ENCODE data around the gene TRNT1.

The TRNT1 gene

GRCh38 chr3:3085782-3086181, 41.0 kb upstream of the TRNT1 start:
- DNase-seq (ENCODE audit: low read depth), result no peak
- H3K4me3 ChIP-seq (ENCODE audit: low read depth, low read length), result no peak overlapping the region
- TF ChIP-seq POLR2A (IDR thresholded peaks at IDR 0.05; ENCODE audit: extremely low read depth, insufficient read length) (no peak), MYC (IDR thresholded peaks at IDR 0.05; ENCODE audit: low read depth, low read length) (no peak), CTCF (IDR thresholded peaks at IDR 0.05; ENCODE audit: low read depth, low read length) (no peak), MAX (IDR thresholded peaks at IDR 0.05; ENCODE audit: low read depth, low read length) (no peak)

DNA sequence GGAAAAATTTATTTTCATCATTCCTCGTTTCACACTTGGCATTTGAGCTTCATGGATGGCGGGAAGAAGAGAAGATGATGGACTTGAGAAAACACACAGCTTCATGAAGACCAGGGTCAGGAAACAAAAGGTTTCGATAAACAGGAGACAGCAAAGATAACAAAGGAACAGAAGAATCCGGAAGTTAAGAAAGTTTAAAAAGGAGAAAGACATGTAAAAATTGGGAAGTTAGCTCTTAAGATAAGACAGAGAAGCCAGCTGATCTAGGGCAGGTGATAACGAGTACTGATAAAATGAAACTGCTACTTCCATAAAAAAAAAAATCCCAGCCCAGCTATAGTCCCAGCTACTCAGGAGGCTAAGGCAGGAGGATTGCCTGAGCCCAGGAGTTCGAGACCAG, 40.5 kb upstream of the TRNT1 start:
- TF ChIP-seq CTCF (IDR thresholded peaks at IDR 0.05; ENCODE audit: low read depth, low read length), result no peak
- no peak for TF ChIP-seq MAX (IDR thresholded peaks at IDR 0.05; ENCODE audit: low read depth, low read length)
- no peak for TF ChIP-seq MYC (IDR thresholded peaks at IDR 0.05; ENCODE audit: low read depth, low read length)
- TF ChIP-seq POLR2A (IDR thresholded peaks at IDR 0.05; ENCODE audit: extremely low read depth, insufficient read length), result no peak
- no peak overlapping the region for H3K4me3 ChIP-seq (ENCODE audit: low read depth, low read length)
- peak; percentile 12 for DNase-seq (ENCODE audit: low read depth)

DNA sequence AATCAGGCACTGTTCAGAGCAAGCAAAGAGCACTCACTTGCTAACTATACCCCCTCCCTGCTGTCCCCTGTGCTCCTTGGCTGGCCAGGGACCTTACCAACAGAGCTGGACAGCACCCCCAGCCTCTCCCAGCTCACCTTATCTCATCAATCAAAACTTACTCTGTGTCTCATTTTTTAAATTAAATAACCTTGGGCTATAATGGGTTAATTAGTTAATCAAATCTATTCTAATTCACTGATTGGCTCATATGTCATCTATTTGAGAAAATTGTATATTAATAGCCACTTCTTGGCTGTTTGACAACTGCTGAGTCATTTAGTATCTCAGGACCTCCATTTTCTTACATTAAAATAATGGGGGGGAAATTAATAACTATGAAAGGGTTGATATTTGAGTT, 39.5 kb upstream of the TRNT1 start:
- no peak overlapping the region for H3K4me3 ChIP-seq (ENCODE audit: low read depth, low read length)
- TF ChIP-seq POLR2A (IDR thresholded peaks at IDR 0.05; ENCODE audit: extremely low read depth, insufficient read length) (no peak), CTCF (IDR thresholded peaks at IDR 0.05; ENCODE audit: low read depth, low read length) (no peak), MAX (IDR thresholded peaks at IDR 0.05; ENCODE audit: low read depth, low read length) (no peak), MYC (IDR thresholded peaks at IDR 0.05; ENCODE audit: low read depth, low read length) (no peak)
- no peak for DNase-seq (ENCODE audit: low read depth)

DNA sequence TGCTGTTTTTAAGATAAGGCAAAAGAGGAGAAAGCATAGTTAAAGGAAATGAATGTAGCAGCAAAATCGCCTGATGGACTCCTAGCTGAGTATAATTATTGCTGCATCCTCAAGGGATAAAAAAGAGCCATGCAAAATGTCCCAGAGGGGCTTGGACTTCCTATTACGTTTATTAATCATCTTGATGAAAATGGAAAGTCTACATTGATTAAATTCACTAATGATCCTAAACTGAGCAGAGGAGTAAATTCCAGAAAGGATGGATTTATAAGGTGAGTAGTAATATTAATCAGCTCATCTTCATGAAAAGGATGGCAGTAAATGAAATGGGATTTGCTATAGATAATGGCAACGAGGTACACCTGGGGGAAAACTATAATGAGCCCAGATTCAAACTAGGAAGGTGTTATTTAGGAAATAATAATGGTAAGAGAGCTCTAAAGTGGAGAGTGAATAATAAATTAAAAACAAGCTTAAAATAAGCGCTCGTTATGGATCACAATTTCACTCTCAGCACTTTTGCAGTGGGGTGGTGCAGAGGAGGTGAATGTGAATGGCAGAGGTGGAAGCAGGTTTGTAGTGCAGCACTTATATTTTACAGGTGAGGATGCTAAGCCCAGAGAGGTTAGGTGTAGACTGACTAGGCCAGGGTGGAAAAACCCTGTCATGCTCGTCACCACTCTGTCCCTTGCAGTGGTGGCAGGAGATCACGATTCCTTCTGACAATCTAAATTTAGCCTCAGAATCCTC, 38.8 kb upstream of the TRNT1 start:
- DNase-seq (ENCODE audit: low read depth), result no peak
- TF ChIP-seq POLR2A (IDR thresholded peaks at IDR 0.05; ENCODE audit: extremely low read depth, insufficient read length) (no peak), MAX (IDR thresholded peaks at IDR 0.05; ENCODE audit: low read depth, low read length) (no peak), CTCF (IDR thresholded peaks at IDR 0.05; ENCODE audit: low read depth, low read length) (no peak), MYC (IDR thresholded peaks at IDR 0.05; ENCODE audit: low read depth, low read length) (no peak)
- H3K4me3 ChIP-seq (ENCODE audit: low read depth, low read length), result no peak overlapping the region

GRCh38 chr3:3089017-3089416, 37.7 kb upstream of the TRNT1 start:
- DNase-seq (ENCODE audit: low read depth), result peak; percentile 43
- no peak overlapping the region for H3K4me3 ChIP-seq (ENCODE audit: low read depth, low read length)
- TF ChIP-seq MAX (IDR thresholded peaks at IDR 0.05; ENCODE audit: low read depth, low read length), result no peak
- TF ChIP-seq CTCF (IDR thresholded peaks at IDR 0.05; ENCODE audit: low read depth, low read length), result no peak
- TF ChIP-seq POLR2A (IDR thresholded peaks at IDR 0.05; ENCODE audit: extremely low read depth, insufficient read length), result no peak
